Heart left ventricle (tissue), 16 donors: ENCODE results near the gene GGA2. TPM values are rescaled to one million over a fixed set of nuclear protein-coding genes. Genes with fewer than 3 reads are reported as not detected.

Source experiments
- ATAC-seq, 4 donors: fragments of 200-7000 bp; cut with Tn5 transposase; one replicate each; pipeline ENCODE4 v1.9.1; 2020 to 2022; ENCODE audit warnings: moderate library complexity in 4 of 4, mild to moderate bottlenecking in 3 of 4, moderate number of reproducible peaks in 1 of 4
- DNase-seq, 5 donors: peaks; one replicate each; pipeline ENCODE4 v3.0.0-alpha.2; 2020
- H3K27ac ChIP-seq, 12 donors: fragments of 200-600 bp; sonication (generic) in 4 of 12; one replicate each; pipeline versions ENCODE4 v1.5.0 to v1.8.0; 2016 to 2022; ENCODE audit warnings: mild to moderate bottlenecking in 2 of 12
- H3K27me3 ChIP-seq, 9 donors: fragments of 200-600 bp; sonication (generic) in 2 of 9; one replicate each; pipeline versions ENCODE4 v1.5.1 to v1.8.0; 2016 to 2022; ENCODE audit warnings: mild to moderate bottlenecking in 3 of 9
- H3K36me3 ChIP-seq, 9 donors: fragments of 200-600 bp; sonication (generic) in 2 of 9; one replicate each; pipeline versions ENCODE4 v1.5.0 to v1.8.0; 2018 to 2022; ENCODE audit warnings: mild to moderate bottlenecking in 2 of 9
- H3K4me1 ChIP-seq, 12 donors: fragments of 200-600 bp; sonication (generic) in 4 of 12; one replicate each; pipeline versions ENCODE4 v1.5.0 to v1.8.0; 2016 to 2022; ENCODE audit warnings: mild to moderate bottlenecking in 3 of 12
- H3K4me3 ChIP-seq, 12 donors: fragments of 200-600 bp; sonication (generic) in 4 of 12; one replicate each; pipeline versions ENCODE4 v1.5.0 to v1.8.0; 2017 to 2022; ENCODE audit warnings: mild to moderate bottlenecking in 9 of 12, moderate library complexity in 4 of 12
- H3K9me3 ChIP-seq, 12 donors: fragments of 200-600 bp; sonication (generic) in 4 of 12; one replicate each; pipeline versions ENCODE4 v1.5.0 to v1.8.0; 2016 to 2022; ENCODE audit warnings: mild to moderate bottlenecking in 1 of 12
- CTCF ChIP-seq, 12 donors: fragments of 200-600 bp; sonication (generic) in 4 of 12; IDR thresholded peaks; one replicate each; pipeline versions ENCODE4 v1.5.0 to v1.8.0; 2018 to 2022; ENCODE audit warnings: antibody characterized with exemption in 12 of 12, mild to moderate bottlenecking in 5 of 12
- POLR2A ChIP-seq, 2 donors: fragments of 450-650 bp; IDR thresholded peaks; one replicate each; pipeline ENCODE4 v1.6.1; 2017; ENCODE audit warnings: antibody characterized with exemption in 2 of 2, mild to moderate bottlenecking in 2 of 2, moderate library complexity in 2 of 2
- WGBS, 4 donors: extraction: QIAGEN DNeasy Blood & Tissue Kit in 2 of 4; methylation state at CpG; one replicate each; pipeline versions ENCODE4 v1.1.5 to v1.1.7; 2013 to 2018; 5-methylcytosine and 5-hydroxymethylcytosine counted together
- intact Hi-C, 10 donors: fragments of 100-400 bp; cut with DNase I; formaldehyde crosslinking; loops; one replicate each; pipeline versions ENCODE4 v1.11.1 to v1.14.2; 2022
- polyA plus RNA-seq, 2 donors: library from polyadenylated mRNA; stranded (reverse); fragments of 200-250 nt; gene quantifications; one replicate each; pipeline ENCODE4 v1.2.3, GENCODE V29; 2013
- total RNA-seq, 9 donors: library from RNA; depleted of rRNA in 2 of 9; stranded (reverse); fragments of >200 nt in 2 of 9; fragmentation: NEBNext Ultra II Directional in 3 of 9; extraction: Animal tissue kit (Norgen Biotek cat#: 25700) in 3 of 9; gene quantifications; one replicate each; pipeline versions ENCODE4 v1.1.0 to v1.2.4, GENCODE V29; 2016 to 2023
- donor health status: ischemic (EF 13 %, LVEDD 7.1; RV severe dilation, severe dysfunction).
- donor health status: healthy with polysubstance abuse.
- donor health status: DM: no; HTN: yes; CAD: no.
- donor health status: DM: no; HTN: no; CAD: no.
- donor health status: ischemic (EF 25% LVEDD 6.9; RV normal size, moderate dysfunction).
- donor health status: ischemic (EF 25% LVEDD 5.7; RV mildly dilated, moderate dysfunction).
- donor health status: healthy.
- donor health status: DM: yes; HTN: yes; CAD: no.
- donor health status: ischemic (EF 35%, LVEDD 5.7; RV mildly dilated, moderate dysfunction).
- donor health status: nonischemic (EF 11% LVEDD 7.7; RV severe dilation, severe dysfunction).
- donor health status: DM: yes; HTN: yes; CAD: no.
- donor health status: PGD.
- donor health status: ischemic (EF 29% LVEDD 5.4; RV normal size, mild dysfunction).
- donor health status: nonischemic (EF 23%, LVEDD 6.1; RV moderate dilation, normal function).

Gene GGA2
- total and polyA plus RNA-seq, 11 donors: 17.9 to 73.8 (median 46.6) TPM

- Histone ChIP-seq H3K9me3 (no peaks in the 10 kb centered on the region), H3K4me1 (peaks cover 5 to 34% (median 19%) of the 10 kb centered on the region in 12 donors), H3K27me3 (no peaks in the 10 kb centered on the region), H3K4me3 (peak overlapping the region; percentile 64 to 97 (median 83)), H3K27ac (peak overlapping the region in 6 of 12 donors; percentile 84 to 95 (median 87)), H3K36me3 (peaks cover 0 to 12% (median 0%) of the 10 kb centered on the region in 9 donors)
- intact Hi-C loops: loop anchor here in 3 of 10 donors (5.0 to 10.0 kb wide), 3 partner anchors 59 to 104 kb away; partner anchors contain the start of genes EARS2 (in 1 of the 3), GGA2 (in 1 of the 3) and UBFD1 (in 1 of the 3)
- no peak for DNase-seq
- 54 to 57% (median 56%) methylated on average over 35 to 37 of the region's 37 CpGs for WGBS, 4 donors
- no peak for TF ChIP-seq POLR2A (IDR thresholded peaks at IDR 0.05)
- no peak for TF ChIP-seq CTCF (IDR thresholded peaks at IDR 0.05)
- no peak for ATAC-seq
Measured at GRCh38 chr16:23453338-23454052, 56.8 kb downstream of the GGA2 start.

GRCh38 chr16:23452572-23453337, 57.5 kb downstream of the GGA2 start, which contains the start of gene COG7:
Gene COG7, minus strand, starts transcription at chr16:23453189. Its CDS starts 195 bp downstream, at chr16:23452994.
- TF ChIP-seq POLR2A (IDR thresholded peaks at IDR 0.05): no peak
- TF ChIP-seq CTCF (IDR thresholded peaks at IDR 0.05): no peak
- peaks cover 5 to 34% (median 19%) of the 10 kb centered on the region in 12 donors for H3K4me1 ChIP-seq
- peak within 1 kb of the TSS; percentile 64 to 97 (median 83) for H3K4me3 ChIP-seq
- ATAC-seq: peak; percentile 93 to 97 (median 97)
- 0 to 1% (median 0%) methylated on average over 28 to 57 of the region's 57 CpGs for WGBS, 4 donors
- H3K27me3 ChIP-seq: no peaks in the 10 kb centered on the region
- peak within 1 kb of the TSS; percentile 67 to 95 (median 85) for H3K27ac ChIP-seq
- H3K36me3 ChIP-seq: peaks cover 0 to 16% (median 0%) of the 10 kb centered on the region in 9 donors
- DNase-seq: peak; percentile 90 to 93 (median 91)
- intact Hi-C loops: loop anchor here in 4 of 10 donors (1.0 to 10.0 kb wide), 4 partner anchors 58 to 105 kb away; partner anchors contain the start of genes EARS2 (in 2 of the 4), UBFD1 (in 2 of the 4) and GGA2 (in 1 of the 4)
- H3K9me3 ChIP-seq: no peaks in the 10 kb centered on the region

GRCh38 chr16:23452221-23452571, 58.1 kb downstream of the GGA2 start:
- intact Hi-C loops: loop anchor here in 4 of 10 donors (1.0 to 10.0 kb wide), 4 partner anchors 57 to 105 kb away; partner anchors contain the start of genes EARS2 (in 2 of the 4), UBFD1 (in 2 of the 4) and GGA2 (in 1 of the 4)
- 3 to 8% (median 5%) methylated on average over 10 of the region's 10 CpGs for WGBS, 4 donors
- no peak for ATAC-seq
- H3K36me3 ChIP-seq: peaks cover 0 to 16% (median 0%) of the 10 kb centered on the region in 9 donors
- H3K27ac ChIP-seq: peak overlapping the region in 10 of 12 donors; percentile 75 to 95 (median 86)
- peaks cover 5 to 34% (median 19%) of the 10 kb centered on the region in 12 donors for H3K4me1 ChIP-seq
- no peaks in the 10 kb centered on the region for H3K9me3 ChIP-seq
- TF ChIP-seq CTCF (IDR thresholded peaks at IDR 0.05) (no peak), POLR2A (IDR thresholded peaks at IDR 0.05) (no peak)
- peak overlapping the region; percentile 64 to 97 (median 83) for H3K4me3 ChIP-seq
- DNase-seq: no peak
- H3K27me3 ChIP-seq: no peaks in the 10 kb centered on the region
